Measurements from ENCODE around the gene ZFYVE16. TPM values are rescaled to one million over a fixed set of nuclear protein-coding genes. Genes with fewer than 3 reads are reported as not detected.
A peak's percentile ranks its signal among the peaks of the same experiment; 100 is the strongest.
"Not testable (repeated sequence)": the region's sequence is repeated elsewhere in the genome, so short reads cannot be mapped to it uniquely, and the experiment has no call there.

ZFYVE16 gene
- total and polyA plus RNA-seq, 2 donors from 2014 or later: 10.2 to 39.4 TPM

DNA sequence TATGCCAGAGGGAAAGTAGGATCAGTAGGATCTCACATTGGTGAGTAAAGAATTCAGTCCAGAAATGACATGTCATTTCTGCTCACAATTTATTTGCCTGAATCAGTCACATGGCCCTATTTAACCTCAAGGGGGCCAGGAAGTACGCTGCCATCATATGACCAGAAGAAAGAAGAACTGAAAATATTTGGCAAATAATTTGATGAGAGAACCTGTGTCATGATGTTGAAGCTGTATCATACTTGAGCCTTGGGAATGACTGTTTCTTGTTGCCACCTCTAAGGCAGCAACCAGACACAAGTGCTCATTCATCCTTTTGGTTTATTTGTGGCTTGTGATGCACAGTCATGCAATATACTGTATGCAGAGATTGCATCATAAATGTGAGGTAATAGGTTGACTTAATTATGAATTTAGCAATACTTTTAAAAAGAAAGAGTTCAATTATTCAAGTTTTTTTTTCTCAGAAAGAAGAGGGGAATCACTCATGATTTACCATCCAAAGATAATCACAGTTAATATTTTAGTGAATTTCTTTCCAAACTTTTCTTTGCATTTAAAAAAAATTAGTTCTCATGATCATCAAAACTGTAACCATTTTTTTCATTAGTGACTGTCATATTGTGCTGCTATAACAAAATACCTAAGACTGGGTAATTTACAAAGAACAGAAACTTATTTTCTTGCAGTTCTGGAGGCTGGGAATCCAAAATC is 8.2 kb upstream of the ZFYVE16 start:
- intact Hi-C loops (cut with DNase I): no loop called here
- Histone ChIP-seq H3K36me3 (ENCODE audit: control insufficient read depth in 2 of 3, insufficient read depth in 3 of 3, low read length in 3 of 3) (no peaks in the 10 kb centered on the region), H3K4me1 (ENCODE audit: control insufficient read depth in 2 of 3, insufficient read depth in 2 of 3, low read depth in 1 of 3, low read length in 3 of 3) (no peaks in the 10 kb centered on the region), H3K4me3 (ENCODE audit: low read length in 3 of 3) (no peak overlapping the region), H3K9ac (ENCODE audit: low read length in 3 of 3) (no peak overlapping the region), H3K9me3 (ENCODE audit: control insufficient read depth in 2 of 3, insufficient read depth in 1 of 3, low read length in 3 of 3) (no peaks in the 10 kb centered on the region), H3K27me3 (ENCODE audit: control insufficient read depth, insufficient read depth, low read length) (no peaks in the 10 kb centered on the region), H3K27ac (ENCODE audit: low read depth in 2 of 2, low read length in 2 of 2) (no peak overlapping the region)
- TF ChIP-seq, protein P1, sequence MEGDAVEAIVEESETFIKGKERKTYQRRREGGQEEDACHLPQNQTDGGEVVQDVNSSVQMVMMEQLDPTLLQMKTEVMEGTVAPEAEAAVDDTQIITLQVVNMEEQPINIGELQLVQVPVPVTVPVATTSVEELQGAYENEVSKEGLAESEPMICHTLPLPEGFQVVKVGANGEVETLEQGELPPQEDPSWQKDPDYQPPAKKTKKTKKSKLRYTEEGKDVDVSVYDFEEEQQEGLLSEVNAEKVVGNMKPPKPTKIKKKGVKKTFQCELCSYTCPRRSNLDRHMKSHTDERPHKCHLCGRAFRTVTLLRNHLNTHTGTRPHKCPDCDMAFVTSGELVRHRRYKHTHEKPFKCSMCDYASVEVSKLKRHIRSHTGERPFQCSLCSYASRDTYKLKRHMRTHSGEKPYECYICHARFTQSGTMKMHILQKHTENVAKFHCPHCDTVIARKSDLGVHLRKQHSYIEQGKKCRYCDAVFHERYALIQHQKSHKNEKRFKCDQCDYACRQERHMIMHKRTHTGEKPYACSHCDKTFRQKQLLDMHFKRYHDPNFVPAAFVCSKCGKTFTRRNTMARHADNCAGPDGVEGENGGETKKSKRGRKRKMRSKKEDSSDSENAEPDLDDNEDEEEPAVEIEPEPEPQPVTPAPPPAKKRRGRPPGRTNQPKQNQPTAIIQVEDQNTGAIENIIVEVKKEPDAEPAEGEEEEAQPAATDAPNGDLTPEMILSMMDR (IDR thresholded peaks at IDR 0.05; ENCODE audit: borderline replicate concordance, extremely low read depth, insufficient read depth): no peak
- DNase-seq (no peak), FAIRE-seq (no peak)

DNA sequence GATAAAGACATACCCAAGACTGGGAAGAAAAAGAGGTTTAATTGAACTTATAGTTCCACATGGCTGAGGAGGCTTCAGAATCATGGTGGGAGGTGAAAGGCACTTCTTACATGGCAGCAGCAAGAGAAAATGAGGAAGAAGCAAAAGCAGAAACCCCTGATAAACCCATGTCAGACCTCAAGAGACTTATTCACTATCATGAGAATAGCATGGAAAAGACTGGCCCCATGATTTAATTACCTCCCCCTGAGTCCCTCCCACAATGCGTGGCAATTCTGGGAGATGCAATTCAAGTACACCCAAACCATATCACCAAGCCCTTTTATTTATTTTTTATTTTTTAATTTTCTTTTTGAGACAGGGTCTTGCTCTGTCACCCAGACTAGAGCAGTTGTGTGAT is 7.5 kb upstream of the ZFYVE16 start:
- H3K27ac ChIP-seq (ENCODE audit: low read depth in 2 of 2, low read length in 2 of 2): not testable (repeated sequence)

DNA sequence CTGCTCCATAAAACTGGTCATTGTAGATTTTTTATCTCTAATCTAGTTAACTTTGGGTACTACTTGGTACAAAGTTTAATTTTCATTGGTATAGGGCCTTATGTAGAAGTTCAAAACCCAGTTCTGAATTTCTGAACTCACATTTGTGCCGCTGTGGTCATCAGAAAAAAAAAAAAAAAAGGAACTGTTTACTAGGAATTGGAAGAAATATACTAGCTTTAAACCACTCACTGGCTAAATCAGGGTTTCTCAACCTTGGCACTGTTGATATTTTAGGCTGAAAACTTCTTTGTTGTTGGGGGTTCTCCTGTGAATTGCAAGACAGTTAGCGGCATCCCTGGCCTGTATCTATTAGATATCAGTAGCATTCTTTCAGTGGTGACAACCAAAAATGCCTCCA is 4.1 kb upstream of the ZFYVE16 start:
- Histone ChIP-seq H3K9ac (ENCODE audit: low read length in 3 of 3) (no peak overlapping the region), H3K9me3 (ENCODE audit: control insufficient read depth in 2 of 3, insufficient read depth in 1 of 3, low read length in 3 of 3) (no peaks in the 10 kb centered on the region), H3K27ac (ENCODE audit: low read depth in 2 of 2, low read length in 2 of 2) (no peak overlapping the region), H3K27me3 (ENCODE audit: control insufficient read depth, insufficient read depth, low read length) (no peaks in the 10 kb centered on the region), H3K4me3 (ENCODE audit: low read length in 3 of 3) (no peak overlapping the region), H3K4me1 (ENCODE audit: control insufficient read depth in 2 of 3, insufficient read depth in 2 of 3, low read depth in 1 of 3, low read length in 3 of 3) (peaks cover 0 to 3% (median 0%) of the 10 kb centered on the region in 3 donors), H3K36me3 (ENCODE audit: control insufficient read depth in 2 of 3, insufficient read depth in 3 of 3, low read length in 3 of 3) (no peaks in the 10 kb centered on the region)
- DNase-seq (no peak), FAIRE-seq (no peak)
- intact Hi-C loops (cut with DNase I): no loop called here
- TF ChIP-seq, protein P1 (IDR thresholded peaks at IDR 0.05; ENCODE audit: borderline replicate concordance, extremely low read depth, insufficient read depth): no peak

More for the DNA sequence above, 7.5 kb upstream of the ZFYVE16 start:
- H3K4me1 ChIP-seq (ENCODE audit: control insufficient read depth in 2 of 3, insufficient read depth in 2 of 3, low read depth in 1 of 3, low read length in 3 of 3); FAIRE-seq; H3K4me3 ChIP-seq (ENCODE audit: low read length in 3 of 3); H3K9me3 ChIP-seq (ENCODE audit: control insufficient read depth in 2 of 3, insufficient read depth in 1 of 3, low read length in 3 of 3); intact Hi-C loops (cut with DNase I); H3K36me3 ChIP-seq (ENCODE audit: control insufficient read depth in 2 of 3, insufficient read depth in 3 of 3, low read length in 3 of 3); DNase-seq; H3K9ac ChIP-seq (ENCODE audit: low read length in 3 of 3); H3K27me3 ChIP-seq (ENCODE audit: control insufficient read depth, insufficient read depth, low read length): not testable (repeated sequence)

DNA sequence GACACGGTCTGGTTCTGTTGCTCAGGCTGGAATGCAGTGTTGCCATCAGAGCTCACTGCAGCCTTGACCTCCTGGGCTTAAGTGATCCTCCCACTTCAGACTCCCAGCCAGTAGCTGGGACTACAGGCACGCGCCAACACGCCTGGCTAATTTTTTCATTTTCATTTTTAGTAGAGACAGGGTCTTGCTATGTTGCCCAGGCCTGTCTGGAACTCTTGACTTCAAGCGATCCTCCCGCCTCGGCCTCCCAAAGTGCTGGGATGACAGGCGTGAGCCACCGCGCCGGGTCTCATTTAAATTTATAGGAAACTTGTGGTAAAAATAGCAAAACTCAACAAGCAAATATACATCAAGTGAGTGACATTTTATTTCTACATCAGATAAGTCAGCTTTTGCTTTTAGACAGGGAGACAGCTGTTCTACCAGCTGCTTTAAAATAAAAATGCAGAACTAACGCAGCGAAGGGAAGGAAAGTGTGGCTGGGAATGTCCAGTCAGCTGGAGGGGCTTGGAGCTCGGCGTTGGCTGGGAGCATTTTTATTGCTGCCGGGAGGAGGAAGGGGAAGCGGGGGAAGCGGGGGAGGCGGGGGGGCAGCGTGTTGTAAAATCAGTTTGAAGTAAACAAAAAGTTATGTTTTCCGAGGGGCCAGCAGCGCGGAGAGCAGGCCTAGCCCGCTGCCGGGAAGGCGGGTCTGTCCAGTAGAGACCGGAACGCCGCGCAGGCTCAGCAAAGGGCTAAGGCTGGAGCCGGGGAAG is 707 bp upstream of the ZFYVE16 start:
- Histone ChIP-seq H3K9ac (ENCODE audit: low read length in 3 of 3) (peak overlapping the region; percentile 65 to 87 (median 74)), H3K4me1 (ENCODE audit: control insufficient read depth in 2 of 3, insufficient read depth in 2 of 3, low read depth in 1 of 3, low read length in 3 of 3) (peaks cover 0 to 3% (median 0%) of the 10 kb centered on the region in 3 donors), H3K27me3 (ENCODE audit: control insufficient read depth, insufficient read depth, low read length) (no peaks in the 10 kb centered on the region), H3K9me3 (ENCODE audit: control insufficient read depth in 2 of 3, insufficient read depth in 1 of 3, low read length in 3 of 3) (no peaks in the 10 kb centered on the region), H3K27ac (ENCODE audit: low read depth in 2 of 2, low read length in 2 of 2) (peak overlapping the region; percentile 98 to 99), H3K4me3 (ENCODE audit: low read length in 3 of 3) (peak overlapping the region; percentile 81 to 90 (median 88)), H3K36me3 (ENCODE audit: control insufficient read depth in 2 of 3, insufficient read depth in 3 of 3, low read length in 3 of 3) (no peaks in the 10 kb centered on the region)
- TF ChIP-seq, protein P1 (IDR thresholded peaks at IDR 0.05; ENCODE audit: borderline replicate concordance, extremely low read depth, insufficient read depth): no peak
- DNase-seq (peak in 2 of 5 donors; percentile 56 to 95), FAIRE-seq (no peak)
- intact Hi-C loops (cut with DNase I): no loop called here

Measured in kidney (tissue), 14 donors.